HepG2 (cell line): ENCODE data around the gene OTC. TPM values are rescaled to one million over a fixed set of nuclear protein-coding genes. Genes with fewer than 3 reads are reported as not detected.

Experiments used
- ARID5B ChIP-seq: IDR thresholded peaks from 2 replicates; pipeline ENCODE4 v1.4.0; 2020; ENCODE audit warnings: mild to moderate bottlenecking, missing genetic modification reagents
- CBX1 ChIP-seq: IDR thresholded peaks from one replicate; pipeline ENCODE4 v1.6.1; 2016; ENCODE audit warnings: antibody characterized with exemption, low read depth
- CHD4 ChIP-seq: fragments of 200-600 bp; sonication (generic); IDR thresholded peaks from 2 replicates; pipeline ENCODE4 v1.7.0; 2017; ENCODE audit warnings: mild to moderate bottlenecking, low read length, borderline replicate concordance
- CREM ChIP-seq, 2 experiments: sonication (generic) in 1 of 2; formaldehyde crosslinking in 1 of 2; IDR thresholded peaks; 2 replicates each; pipeline versions ENCODE4 v1.4.0 to v1.6.1; 2016 to 2020; ENCODE audit warnings: antibody characterized with exemption in 1 of 2, mild to moderate bottlenecking in 1 of 2, missing genetic modification reagents in 1 of 2
- FLYWCH1 ChIP-seq: sonication (generic); formaldehyde crosslinking; IDR thresholded peaks from 2 replicates; pipeline ENCODE4 v1.8.1; 2023; ENCODE audit warnings: mild to moderate bottlenecking, missing genetic modification reagents
- MBD4 ChIP-seq: IDR thresholded peaks from 2 replicates; pipeline ENCODE4 v1.6.1; 2012; ENCODE audit warnings: low read length, inconsistent platforms, borderline replicate concordance
- PRDM4 ChIP-seq: sonication (generic); formaldehyde crosslinking; IDR thresholded peaks from 2 replicates; pipeline ENCODE4 v1.9.0; 2021; ENCODE audit warnings: missing genetic modification reagents, borderline replicate concordance
- ZBTB14 ChIP-seq: sonication (generic); formaldehyde crosslinking; IDR thresholded peaks from 2 replicates; pipeline ENCODE4 v1.4.0; 2020; ENCODE audit warnings: missing genetic modification reagents
- ZNF512 ChIP-seq: sonication (generic); formaldehyde crosslinking; IDR thresholded peaks from 2 replicates; pipeline ENCODE4 v1.4.0; 2020; ENCODE audit warnings: mild to moderate bottlenecking, missing genetic modification reagents
- ZNF530 ChIP-seq: sonication (generic); formaldehyde crosslinking; IDR thresholded peaks from 2 replicates; pipeline ENCODE4 v1.5.0; 2020; ENCODE audit warnings: low read depth, mild to moderate bottlenecking, missing genetic modification reagents
- ZNF546 ChIP-seq: sonication (generic); formaldehyde crosslinking; conservative IDR thresholded peaks from 2 replicates; pipeline ENCODE4 v1.8.1; 2023; ENCODE audit warnings: mild to moderate bottlenecking, missing genetic modification reagents
- ZNF549 ChIP-seq: sonication (generic); formaldehyde crosslinking; IDR thresholded peaks from 2 replicates; pipeline ENCODE4 v1.5.0; 2020; ENCODE audit warnings: missing genetic modification reagents
- ZNF639 ChIP-seq: conservative IDR thresholded peaks from 2 replicates; pipeline ENCODE4 v1.6.1; 2018; ENCODE audit warnings: missing genetic modification reagents
- ZNF784 ChIP-seq: sonication (generic); formaldehyde crosslinking; IDR thresholded peaks from 2 replicates; pipeline ENCODE4 v1.5.1; 2020; ENCODE audit warnings: missing genetic modification reagents, mild to moderate bottlenecking, borderline replicate concordance
- ZNF816 ChIP-seq: sonication (generic); formaldehyde crosslinking; IDR thresholded peaks from 2 replicates; pipeline ENCODE4 v1.8.0; 2022; ENCODE audit warnings: missing genetic modification reagents, mild to moderate bottlenecking, borderline replicate concordance
- ZSCAN21 ChIP-seq: sonication (generic); formaldehyde crosslinking; IDR thresholded peaks from 2 replicates; pipeline ENCODE4 v1.8.0; 2022; ENCODE audit warnings: mild to moderate bottlenecking, missing genetic modification reagents, moderate library complexity, borderline replicate concordance
- ZZZ3 ChIP-seq: sonication (generic); formaldehyde crosslinking; IDR thresholded peaks from 2 replicates; pipeline ENCODE4 v1.4.0; 2020; ENCODE audit warnings: missing genetic modification reagents, mild to moderate bottlenecking, borderline replicate concordance
- polyA plus RNA-seq, 8 experiments: library from polyadenylated mRNA; depleted of rRNA in 3 of 8; stranded (reverse) in 7 of 8; unstranded in 1 of 8; fragments of >200 nt; fragmentation: Illumina TruSeq in 4 of 8; extraction: Trizol in 4 of 8; gene quantifications; 2 replicates each; pipeline versions ENCODE4 v1.2.1 to v1.2.3, GENCODE V29; 2011 to 2016; ENCODE audit warnings: low read depth in 4 of 8, missing spikeins in 1 of 8, mixed read lengths in 1 of 8; ENCODE audit not compliant: insufficient read depth in 1 of 8
- total RNA-seq, 5 experiments: library from RNA; depleted of rRNA; stranded (reverse); fragments of >200 nt; fragmentation: Illumina TruSeq; extraction: Trizol; gene quantifications; 2 replicates each; pipeline ENCODE4 v1.2.3, GENCODE V29; 2016; ENCODE audit warnings: low read depth in 1 of 5

Gene OTC
- total and polyA plus RNA-seq, 2 of the 13 experiments (the other 11 are each of a cell fraction or from before 2014, with no cell fraction given) = 0.04 to 1.8 TPM

- TF ChIP-seq ZNF512 (CRISPR knock-in tag) (no peak), ZZZ3 (CRISPR knock-in tag) (no peak), ZNF816 (no peak), ZNF784 (CRISPR knock-in tag) (no peak), CBX1 (no peak), MBD4 (no peak), FLYWCH1 (CRISPR knock-in tag) (no peak), ZNF546 (CRISPR knock-in tag) (no peak), CHD4 (no peak), CREM (IDR thresholded peaks at IDR 0.05) (no peak), CREM (CRISPR knock-in tag; IDR thresholded peaks at IDR 0.05) (no peak), PRDM4 (CRISPR knock-in tag) (no peak), ARID5B (CRISPR knock-in tag) (peak; percentile 29), ZNF530 (CRISPR knock-in tag) (no peak), ZNF549 (CRISPR knock-in tag) (no peak), ZBTB14 (no peak), ZSCAN21 (CRISPR knock-in tag) (no peak), ZNF639 (CRISPR knock-in tag) (peak; percentile 60; the same call in 1 of the 2 replicates)
Measured at GRCh38 chrX:38327007-38327774, 25.2 kb upstream of the OTC start, which contains the start of gene RPGR (continued).
